ENCODE results near the gene RPA1.

Gene RPA1

DNA sequence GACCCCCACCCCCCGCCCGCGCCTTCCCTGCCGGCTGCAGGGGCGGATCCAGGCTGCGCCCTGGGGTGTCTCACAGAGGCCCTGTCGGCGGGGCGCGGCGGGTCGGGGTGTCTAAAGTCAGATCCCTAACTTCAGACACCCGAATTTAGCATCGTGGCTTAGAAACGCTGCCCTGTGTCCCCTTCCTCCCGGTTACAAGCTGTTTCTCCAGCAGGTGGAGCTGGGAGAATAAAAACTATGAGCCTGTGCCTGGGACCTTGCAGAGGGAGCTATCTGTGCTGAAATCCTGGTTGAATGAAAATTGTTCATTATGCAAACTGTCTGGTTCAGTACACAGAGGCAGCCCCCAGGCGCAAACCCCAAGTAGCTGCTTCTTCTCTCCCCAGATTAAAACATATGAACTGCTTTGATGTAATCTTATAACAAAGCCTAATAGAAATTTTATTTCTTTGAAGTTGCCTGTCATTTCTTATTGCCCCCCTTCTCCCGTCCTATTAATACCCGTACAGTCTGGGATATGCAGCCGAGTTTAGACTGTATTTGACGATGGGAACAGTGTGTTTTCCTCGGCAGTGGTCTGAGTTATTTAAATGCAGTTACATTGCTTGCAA, 79.0 kb downstream of the RPA1 start:
- DNase-seq (ENCODE audit: low read depth): no peak

DNA sequence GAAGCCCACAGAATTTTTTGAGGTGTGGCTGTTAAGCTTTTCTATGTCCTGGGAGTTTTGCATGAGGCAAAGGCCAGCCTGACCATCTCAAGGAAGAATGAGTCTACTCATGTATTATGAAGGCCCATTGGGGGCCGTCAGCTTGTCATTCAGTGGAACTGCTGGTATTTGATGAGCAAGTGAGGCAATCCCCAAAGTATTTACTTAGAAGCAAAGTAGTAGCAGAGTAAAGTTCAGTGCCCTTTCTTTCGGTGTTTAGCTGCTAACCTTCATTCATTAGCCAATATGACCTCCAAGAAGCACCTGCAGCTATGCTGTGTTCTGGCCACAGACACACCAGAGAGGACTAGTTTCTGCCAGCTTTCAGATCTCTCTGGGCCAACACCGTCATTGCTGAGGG, 80.2 kb downstream of the RPA1 start:
- no peak for DNase-seq (ENCODE audit: low read depth)

DNA sequence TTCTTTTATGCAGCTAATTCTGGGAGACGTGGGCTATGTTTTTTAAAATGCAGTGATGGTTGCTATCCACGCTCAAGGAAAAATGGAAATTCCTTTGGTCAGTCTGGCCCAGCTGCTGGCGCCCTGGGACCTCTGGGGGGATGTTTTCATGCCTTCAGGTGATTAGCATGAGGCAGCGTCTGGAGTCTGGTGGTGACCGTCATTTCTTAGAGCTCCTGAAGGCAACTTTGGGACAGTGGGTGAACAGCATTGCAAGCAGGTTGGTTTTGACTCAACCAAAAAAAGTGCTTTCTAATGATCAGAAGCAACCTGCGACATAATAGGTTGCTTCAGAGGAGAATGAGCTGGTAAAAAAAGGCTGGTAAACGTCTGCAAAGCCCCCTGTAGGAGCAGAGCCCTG, 82.3 kb downstream of the RPA1 start:
- no peak for DNase-seq (ENCODE audit: low read depth)

DNA sequence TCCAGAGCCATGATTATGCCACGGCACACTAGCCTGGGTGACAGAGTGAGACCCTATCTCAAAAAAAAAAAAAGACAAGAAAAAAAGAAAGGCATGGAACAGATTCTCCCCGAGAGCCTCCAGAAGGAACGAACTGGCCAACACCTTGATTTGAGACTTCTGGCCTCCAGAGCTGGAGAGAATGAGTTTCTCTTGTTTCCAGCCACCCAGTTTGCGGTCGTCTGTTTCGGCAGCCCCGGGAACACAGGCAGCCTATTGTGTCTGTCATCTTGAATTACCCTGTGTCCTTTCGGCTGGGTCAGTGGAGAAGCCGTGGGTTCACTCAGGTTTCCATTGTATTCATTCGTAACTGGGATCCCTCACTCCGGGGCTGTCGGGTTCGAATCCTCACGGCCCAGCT, 83.9 kb downstream of the RPA1 start:
- no peak for DNase-seq (ENCODE audit: low read depth)

DNA sequence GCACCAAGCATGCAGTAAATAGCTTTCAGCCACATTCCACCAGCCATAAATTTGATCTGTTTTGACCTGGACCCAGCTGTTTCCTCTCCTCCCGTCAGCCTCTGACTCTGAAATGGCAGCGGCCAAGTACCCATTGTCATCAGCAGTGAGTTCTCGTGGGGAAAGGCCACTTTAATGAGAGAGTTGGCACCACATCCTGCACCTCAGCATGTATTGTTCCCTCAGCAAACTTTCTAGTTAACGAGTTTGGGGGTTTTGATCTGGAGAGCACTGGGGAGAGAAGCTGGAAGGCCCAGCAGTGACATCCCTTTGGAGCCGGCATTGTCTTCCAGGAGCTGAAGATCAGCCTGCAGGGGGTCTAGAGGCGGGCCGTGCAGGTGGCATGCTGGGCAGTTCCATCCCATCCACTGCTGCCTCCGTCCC, 84.9 kb downstream of the RPA1 start:
- no peak for DNase-seq (ENCODE audit: low read depth)

DNA sequence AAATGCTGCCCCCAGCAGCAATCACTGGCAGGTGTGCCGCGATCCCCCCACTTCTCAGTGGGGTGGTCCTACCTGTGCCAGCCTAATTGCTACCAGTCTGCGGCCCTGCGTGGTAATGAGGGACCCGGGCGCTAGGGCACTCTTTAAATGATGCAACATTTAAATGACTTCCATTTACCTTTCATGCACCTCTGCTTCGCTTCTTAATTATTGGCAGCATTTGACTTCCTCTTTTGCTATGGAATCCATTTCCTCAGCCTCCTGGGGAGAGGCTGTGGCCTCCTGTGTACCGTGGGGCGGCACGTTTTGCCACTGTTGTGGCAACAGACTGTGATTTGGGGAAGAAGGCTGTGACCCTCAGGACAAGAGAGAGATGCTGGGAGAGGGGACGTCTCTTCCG, 86.1 kb downstream of the RPA1 start:
- no peak for DNase-seq (ENCODE audit: low read depth)

DNA sequence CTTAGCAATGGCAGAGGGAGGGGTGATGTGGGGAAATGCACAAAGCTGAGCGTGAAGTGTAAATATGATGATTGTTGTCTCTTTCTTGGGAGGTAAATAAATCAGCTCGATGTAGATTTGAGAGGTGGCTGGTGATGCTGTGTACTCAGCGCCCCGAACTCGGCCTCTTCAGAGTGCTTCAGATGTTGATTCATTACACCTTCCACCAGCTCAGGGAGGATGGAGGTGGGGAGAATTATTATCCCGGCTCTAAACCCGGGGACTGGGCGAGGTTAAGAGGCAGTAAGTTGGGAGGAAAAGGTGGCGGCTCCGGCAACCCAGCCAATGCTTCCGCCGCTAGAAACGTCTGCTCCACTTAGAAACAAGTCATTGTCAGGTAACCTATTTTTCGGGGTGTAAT, 86.5 kb downstream of the RPA1 start:
- DNase-seq (ENCODE audit: low read depth): no peak

DNA sequence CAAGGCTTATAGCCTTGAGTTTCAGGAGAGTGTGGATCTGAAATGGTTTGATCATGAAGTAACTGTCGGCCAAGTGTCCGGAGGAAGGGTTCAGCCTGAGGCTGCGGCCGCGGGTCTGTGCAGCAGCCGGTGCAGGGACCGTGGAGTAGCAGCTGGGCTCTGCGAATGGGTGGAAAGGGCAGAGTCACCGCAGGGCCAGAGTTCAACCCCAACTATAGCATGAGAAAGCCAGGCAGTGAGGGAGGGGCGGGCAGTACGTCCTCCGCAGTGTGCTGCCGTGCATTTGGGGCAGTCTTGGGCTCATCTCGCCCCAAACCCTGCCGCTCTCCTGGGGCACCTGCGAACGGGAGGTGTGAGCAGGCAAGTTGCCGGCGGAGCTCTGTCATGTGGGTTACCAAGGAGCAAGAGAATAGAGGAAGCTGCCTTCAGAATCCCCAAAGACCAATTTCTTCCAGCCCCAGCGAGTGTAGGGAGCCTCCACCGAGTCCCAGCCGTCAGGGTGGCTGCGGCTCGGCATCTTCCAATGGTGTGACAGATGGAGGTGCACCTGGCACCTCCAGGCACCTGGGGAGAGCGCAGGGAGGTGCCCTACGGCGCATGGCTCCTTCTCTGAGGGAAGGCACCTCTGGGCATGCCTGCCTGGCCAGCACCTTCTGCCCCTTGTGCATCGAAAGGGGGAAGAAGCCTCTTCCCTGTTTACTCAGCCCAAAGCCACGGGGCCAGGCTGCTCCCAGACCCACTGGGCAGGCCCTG, 87.3 kb downstream of the RPA1 start:
- DNase-seq (ENCODE audit: low read depth): no peak

DNA sequence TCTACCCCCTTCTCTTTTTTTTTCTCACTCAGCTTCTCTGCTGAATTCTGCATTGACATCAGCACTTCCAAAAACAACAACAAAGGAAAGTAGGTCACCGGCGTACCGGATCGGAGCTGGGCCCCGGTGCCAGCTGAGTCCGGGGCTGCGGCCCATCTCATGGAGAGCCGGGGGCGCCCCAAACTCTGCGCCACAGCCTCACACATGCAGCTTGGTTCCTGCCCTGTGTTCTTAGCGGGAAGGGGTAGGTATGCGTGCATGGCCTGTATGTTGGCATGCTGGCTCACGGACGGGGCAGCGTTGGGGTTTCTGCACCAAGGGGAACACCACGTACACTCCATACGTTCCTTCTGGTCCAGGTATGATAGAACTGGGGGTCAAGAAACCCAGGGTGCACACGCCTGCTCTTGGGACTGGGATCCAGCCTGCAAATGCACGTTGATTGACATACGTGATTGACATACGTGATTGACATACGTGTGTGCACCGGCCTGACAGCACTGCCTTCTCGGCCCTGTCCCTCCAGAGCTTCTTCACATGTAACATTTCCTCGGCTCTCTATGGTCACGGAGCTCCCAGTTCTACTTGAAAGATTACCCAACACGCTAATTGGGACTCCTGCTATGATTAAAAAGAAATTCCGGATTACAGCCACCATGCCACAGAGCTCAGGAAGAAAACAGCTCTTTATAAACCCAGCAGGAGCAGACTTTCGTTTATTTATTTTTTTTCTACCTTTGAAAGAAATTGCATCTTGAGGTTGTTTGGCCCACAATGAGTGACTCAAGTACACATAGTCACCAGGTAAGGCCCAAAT, 88.7 kb downstream of the RPA1 start:
- DNase-seq (ENCODE audit: low read depth): no peak

DNA sequence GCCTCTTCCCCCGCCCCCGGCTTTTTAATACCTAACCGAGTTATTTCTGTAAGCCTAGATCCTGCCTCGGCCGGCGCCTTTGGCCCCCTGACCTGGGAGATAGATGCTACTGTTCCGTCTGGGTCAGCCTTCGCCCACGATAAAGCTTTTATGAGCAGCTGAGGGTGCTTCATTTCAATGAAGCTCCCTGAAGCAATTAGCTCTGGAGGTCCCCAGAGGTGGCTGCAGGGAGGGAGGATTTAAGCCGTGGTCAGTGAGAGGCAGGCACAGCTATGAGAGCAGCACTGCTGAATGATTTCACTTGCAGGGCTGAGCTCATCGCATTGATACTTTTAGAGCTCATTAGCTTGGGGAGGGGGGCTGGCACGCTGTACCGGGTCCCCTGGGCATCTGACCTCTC, 89.4 kb downstream of the RPA1 start:
- no peak for DNase-seq (ENCODE audit: low read depth)

DNA sequence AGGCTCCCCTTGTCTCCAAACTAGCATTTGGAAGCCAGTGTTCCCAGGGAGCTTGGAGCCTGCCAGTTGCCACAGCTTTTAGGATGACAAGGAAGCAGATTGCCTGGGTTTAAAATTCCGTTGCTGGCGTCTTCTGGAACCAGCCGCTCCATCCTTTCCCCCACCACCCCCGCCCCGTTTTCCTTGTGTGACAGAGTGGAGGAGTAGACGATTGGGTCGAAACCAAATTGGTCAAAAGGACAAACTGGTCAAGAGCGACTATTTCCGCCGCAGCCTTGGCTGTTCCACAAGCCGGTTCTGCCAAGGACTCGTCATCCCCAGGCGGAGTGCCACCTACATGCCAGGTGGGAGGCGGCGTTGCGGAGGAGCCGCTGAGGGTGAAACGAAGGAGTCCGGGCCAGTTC, 91.1 kb downstream of the RPA1 start:
- DNase-seq (ENCODE audit: low read depth): no peak

DNA sequence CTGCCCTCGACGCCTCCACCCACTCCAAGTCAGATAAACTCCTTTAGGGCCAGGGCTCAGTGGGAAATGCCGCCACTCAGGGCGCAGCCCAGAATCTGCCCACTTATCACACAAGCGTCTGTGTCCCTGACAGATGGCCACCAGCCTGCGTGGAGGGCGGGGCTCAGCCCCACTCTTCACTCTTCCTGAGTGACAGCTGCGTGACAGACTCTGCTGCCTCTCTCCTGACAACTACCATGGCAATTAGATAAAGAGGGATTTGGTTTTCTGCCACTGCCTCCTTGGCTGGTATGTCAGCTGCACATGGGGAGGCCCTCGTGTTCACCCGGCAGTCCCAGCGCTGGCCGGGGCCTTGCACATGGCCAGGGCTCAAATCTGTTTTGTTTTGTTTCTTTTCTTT, 99.2 kb downstream of the RPA1 start:
- DNase-seq (ENCODE audit: low read depth): no peak

DNA sequence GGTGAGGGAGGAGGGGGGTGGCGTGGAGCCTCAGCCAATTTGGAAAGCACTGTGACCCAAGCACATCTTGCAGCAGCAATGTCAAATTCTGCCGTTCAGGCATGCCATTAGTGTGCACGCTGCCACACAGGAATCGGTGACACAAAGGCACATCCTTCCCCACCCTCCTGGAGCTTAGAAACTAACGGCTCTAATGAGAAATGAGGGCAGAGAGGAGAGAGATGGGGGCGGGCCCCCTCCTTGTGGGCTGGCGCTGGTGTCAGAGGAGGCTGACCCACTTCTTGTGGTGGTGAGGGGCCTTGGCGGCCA, 100.5 kb downstream of the RPA1 start:
- no peak for DNase-seq (ENCODE audit: low read depth)

DNA sequence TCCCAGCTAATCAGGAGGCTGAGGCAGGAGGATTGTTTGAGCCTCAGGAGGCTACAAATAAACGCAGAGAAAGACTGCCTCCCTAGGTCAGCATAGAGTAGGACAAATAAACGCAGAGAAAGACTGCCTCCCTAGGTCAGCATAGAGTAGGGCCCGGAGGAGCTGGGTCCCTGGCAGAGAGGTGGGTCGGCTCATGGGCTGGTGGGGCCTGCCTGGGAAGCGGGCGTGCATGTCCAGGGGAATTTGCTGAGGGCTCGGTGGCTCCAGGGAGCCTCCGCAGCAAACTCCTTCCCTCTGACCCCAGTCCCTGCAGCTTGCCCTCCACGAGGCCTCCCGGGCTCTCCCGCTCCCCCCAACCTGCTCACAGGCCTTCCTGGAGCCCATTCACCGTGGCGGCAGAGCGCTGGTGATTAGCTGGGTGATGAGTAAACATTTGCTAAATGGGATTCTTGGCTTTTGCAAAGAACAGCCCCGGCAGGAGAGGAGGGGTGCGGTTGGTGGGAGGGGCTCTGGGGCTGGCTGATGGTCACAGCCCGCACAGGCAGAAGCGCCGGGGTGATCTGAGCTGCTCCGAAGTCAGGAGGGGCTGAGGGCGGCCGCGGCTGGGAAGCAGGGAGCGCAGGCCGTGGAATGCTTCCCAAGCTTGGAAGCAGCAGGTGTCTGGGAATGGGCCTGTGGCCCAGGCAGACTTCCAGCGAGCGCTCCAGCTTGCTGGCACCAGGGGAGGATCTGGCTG, 102.2 kb downstream of the RPA1 start:
- no peak for DNase-seq (ENCODE audit: low read depth)

DNA sequence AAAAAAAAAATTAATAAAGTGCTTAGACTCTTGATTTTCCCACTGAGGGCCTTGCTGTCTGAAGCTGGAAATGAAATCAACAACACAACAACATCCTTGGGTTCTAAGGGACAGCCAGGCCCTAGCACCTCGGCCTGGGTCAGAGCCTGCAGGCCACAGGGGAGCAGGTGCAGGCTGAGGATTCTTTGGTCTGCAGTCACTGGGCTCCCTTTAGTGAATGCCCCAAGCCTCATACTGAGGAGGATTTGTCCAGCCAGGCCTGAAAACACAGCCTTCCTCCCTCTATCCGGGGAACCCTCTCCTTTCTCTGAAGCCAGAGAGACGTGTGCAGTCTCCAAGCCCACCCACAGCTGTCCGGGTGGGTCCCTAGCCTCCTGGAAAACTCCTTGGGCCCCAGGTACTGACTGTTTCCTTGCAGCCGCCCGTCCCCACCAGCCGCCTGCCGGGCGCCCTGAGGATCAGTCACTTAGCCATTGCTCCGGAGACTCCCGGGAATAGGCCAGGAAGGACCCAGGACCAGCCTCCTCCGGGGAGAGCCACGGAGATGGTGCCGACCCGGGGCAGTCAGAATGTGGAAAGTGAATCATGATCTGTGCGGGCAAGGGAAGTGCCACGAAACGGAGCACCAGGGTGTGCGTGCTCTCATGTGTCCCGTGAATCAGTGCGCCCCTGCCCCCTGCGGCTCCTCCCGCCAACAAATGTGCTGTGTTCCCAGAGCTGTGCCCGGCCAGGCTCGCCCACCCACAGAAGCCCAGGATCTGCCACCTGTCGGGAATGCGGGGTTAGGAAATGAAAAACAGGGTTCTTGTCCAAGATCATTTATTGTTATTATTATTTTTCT, 104.3 kb downstream of the RPA1 start:
- DNase-seq (ENCODE audit: low read depth): no peak

DNA sequence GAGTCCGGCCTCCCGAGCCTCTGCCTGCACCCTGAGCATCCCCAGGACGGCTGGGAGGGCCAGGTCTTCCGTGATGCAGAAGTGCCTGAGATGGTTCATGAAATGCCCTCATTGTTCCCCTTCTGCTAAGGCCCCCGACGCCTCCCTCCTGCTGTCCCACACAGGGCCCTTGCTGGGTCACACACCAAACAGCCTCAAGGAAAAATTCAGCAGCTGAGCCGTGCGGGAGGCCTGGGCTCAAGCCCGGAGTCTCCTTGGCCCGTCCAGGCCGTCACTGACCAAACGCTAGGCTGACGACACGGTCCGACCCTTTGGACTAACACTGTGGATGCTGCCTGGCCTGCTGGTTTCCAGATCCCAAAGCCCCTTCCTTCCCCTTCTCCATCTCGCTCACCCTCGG, 105.1 kb downstream of the RPA1 start:
- no peak for DNase-seq (ENCODE audit: low read depth)

DNA sequence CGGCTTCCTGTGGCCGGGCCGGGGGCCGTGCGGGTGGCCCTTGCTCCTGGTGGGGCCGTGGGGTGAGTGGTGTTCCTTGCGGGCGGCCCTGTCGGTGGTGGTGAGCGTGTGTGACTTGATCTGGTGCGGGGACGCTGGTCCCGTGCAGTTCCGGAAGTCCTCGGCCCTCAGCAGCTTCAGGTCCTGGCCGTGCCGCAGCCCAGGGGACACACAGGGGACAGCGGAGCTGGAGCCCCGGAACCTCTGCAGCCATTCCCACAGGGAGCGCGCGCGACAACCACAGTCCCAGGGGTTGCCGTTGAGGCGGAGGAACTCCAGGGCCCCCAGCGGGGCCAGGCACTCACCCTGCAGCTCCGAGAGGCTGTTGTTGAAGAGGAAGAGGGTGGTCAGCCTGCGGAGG, 107.0 kb downstream of the RPA1 start:
- no peak for DNase-seq (ENCODE audit: low read depth)

DNA sequence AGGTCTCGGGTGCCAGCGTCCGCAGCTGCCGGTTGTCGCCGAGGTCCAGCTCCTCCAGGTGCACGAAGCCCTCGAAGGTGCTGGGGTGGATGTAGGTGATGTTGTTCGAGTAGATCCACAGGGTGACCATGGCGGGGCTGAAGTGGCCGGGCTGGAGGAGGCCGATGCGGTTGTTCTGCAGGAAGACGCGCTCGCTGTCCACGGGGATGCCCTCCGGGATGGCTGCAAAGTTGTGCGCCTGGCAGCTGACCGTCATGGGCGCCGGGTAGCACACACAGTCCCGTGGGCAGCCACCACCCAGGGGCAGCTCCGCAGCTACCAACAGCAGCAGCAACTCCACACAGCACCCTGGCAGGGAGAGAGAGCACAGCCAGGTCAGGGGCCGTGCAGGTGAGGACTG, 107.7 kb downstream of the RPA1 start:
- no peak for DNase-seq (ENCODE audit: low read depth)

DNA sequence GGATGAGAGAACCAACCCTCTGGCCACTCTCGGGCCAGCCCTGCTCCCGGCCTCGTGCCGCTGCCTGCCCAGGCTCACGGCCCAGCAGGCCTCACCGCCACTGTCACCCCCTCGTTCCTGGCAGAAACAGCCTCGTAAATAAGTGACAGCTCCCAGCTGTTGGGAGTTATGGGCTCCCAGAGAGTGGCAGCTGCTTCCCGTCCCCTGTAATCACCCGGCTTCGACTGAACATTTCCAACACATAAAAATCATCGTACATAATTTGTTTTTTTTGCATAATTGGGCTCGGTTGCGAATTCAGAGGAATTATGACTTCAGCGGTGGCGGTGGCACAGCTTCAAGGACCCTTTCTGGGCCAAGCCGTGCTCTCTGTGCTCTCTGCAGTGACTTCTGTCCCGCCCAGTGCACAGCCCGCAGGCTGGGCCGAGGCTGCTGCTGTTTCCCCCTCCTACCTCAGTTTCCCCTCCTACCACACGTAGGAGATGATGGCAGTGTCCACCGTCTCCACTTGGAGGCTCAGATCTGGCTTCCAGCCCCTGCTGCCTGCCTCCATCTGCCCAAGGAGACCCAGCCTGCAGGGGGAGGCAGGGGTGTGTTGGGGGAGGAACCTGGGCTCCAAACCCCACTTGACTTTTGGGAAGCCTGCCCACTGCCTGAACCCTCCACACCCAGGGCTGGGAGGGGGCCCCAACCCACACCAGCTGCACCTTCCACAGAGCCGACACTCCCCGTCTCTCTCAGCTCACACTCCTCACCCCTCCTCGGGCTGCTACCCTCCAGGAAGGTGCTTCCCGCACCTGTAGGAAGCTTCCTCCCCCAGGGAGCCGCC, 110.4 kb downstream of the RPA1 start:
- no peak for DNase-seq (ENCODE audit: low read depth)

DNA sequence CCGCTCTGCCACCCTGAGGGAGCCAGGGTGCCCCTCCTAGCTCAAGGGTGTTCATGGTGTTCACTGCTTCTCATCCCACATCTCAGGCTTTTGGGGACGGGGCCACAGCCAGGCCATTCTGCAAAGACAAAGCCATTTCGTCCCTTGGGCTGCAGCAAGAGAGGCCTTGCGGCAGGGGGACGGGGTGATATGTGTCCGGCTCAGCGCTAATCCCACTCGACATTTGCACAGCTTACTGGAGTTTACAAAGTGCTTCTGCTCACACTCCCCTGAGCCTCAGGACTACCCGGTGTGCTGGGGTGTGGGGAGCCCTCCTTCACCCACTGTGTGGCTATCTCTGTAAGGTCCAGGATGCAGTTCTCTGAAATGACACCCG, 111.0 kb downstream of the RPA1 start:
- no peak for DNase-seq (ENCODE audit: low read depth)
